ENCODE data around the gene PDS5A.
"Not testable (repeated sequence)": the region's sequence is repeated elsewhere in the genome, so short reads cannot be mapped to it uniquely, and the experiment has no call there.

- TF ChIP-seq ZSCAN5A (tag by site-specific recombination; IDR thresholded peaks at IDR 0.05); MEIS1 (CRISPR knock-in tag; IDR thresholded peaks at IDR 0.05; ENCODE audit: borderline replicate concordance); YY1 (tag by site-specific recombination; IDR thresholded peaks at IDR 0.05); BCL11A (tag by site-specific recombination; IDR thresholded peaks at IDR 0.05; ENCODE audit: low read depth); ZNF324 (tag by site-specific recombination; IDR thresholded peaks at IDR 0.05); RBAK (tag by site-specific recombination; IDR thresholded peaks at IDR 0.05); CTCF (tag by site-specific recombination; IDR thresholded peaks at IDR 0.05); ZNF449 (tag by site-specific recombination; IDR thresholded peaks at IDR 0.05); ZNF580 (tag by site-specific recombination; IDR thresholded peaks at IDR 0.05); ZNF239 (tag by site-specific recombination; IDR thresholded peaks at IDR 0.05); MYNN (tag by site-specific recombination; IDR thresholded peaks at IDR 0.05; ENCODE audit: borderline replicate concordance); ZNF660 (tag by site-specific recombination; IDR thresholded peaks at IDR 0.05): not testable (repeated sequence)
- TF ChIP-seq, protein P1, sequence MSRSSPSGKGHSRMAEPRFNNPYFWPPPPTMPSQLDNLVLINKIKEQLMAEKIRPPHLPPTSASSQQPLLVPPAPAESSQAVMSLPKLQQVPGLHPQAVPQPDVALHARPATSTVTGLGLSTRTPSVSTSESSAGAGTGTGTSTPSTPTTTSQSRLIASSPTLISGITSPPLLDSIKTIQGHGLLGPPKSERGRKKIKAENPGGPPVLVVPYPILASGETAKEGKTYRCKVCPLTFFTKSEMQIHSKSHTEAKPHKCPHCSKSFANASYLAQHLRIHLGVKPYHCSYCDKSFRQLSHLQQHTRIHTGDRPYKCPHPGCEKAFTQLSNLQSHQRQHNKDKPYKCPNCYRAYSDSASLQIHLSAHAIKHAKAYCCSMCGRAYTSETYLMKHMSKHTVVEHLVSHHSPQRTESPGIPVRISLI (tag by site-specific recombination; IDR thresholded peaks at IDR 0.05): not testable (repeated sequence)
- TF ChIP-seq, protein P2, sequence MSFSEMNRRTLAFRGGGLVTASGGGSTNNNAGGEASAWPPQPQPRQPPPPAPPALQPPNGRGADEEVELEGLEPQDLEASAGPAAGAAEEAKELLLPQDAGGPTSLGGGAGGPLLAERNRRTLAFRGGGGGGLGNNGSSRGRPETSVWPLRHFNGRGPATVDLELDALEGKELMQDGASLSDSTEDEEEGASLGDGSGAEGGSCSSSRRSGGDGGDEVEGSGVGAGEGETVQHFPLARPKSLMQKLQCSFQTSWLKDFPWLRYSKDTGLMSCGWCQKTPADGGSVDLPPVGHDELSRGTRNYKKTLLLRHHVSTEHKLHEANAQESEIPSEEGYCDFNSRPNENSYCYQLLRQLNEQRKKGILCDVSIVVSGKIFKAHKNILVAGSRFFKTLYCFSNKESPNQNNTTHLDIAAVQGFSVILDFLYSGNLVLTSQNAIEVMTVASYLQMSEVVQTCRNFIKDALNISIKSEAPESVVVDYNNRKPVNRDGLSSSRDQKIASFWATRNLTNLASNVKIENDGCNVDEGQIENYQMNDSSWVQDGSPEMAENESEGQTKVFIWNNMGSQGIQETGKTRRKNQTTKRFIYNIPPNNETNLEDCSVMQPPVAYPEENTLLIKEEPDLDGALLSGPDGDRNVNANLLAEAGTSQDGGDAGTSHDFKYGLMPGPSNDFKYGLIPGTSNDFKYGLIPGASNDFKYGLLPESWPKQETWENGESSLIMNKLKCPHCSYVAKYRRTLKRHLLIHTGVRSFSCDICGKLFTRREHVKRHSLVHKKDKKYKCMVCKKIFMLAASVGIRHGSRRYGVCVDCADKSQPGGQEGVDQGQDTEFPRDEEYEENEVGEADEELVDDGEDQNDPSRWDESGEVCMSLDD (tag by site-specific recombination; IDR thresholded peaks at IDR 0.05): not testable (repeated sequence)
Observed at GRCh38 chr4:39989381-39989780, 11.7 kb upstream of the PDS5A start.
